ENCODE measurements around the gene ATP8A2.

ATP8A2 gene

DNA sequence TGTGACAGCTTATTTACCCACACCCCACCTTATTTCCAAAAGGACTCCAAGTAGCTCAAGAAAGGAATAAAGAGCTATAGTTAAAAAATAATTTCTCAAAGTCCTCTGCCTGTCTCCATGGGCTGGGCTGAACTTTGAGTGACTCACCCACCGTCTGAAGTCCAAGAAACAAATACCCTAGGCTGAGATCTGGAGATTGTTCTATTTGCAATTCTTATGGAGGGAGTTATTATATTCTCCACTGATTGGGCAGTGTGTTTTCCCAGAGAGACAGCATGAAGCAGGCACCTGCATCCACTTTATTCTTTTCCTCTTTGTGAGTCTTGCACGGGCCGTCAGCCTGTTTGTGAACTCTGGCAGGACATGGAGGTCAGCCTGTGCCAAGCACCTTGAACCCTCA lies 616.9 kb downstream of the ATP8A2 start:
- Histone ChIP-seq H3K9me3 (replicated peaks; ENCODE audit: insufficient read depth, low read length) (no peaks in the 10 kb centered on the region), H3K4me1 (ENCODE audit: low read length) (no peaks in the 10 kb centered on the region), H3K4me3 (ENCODE audit: low read length) (no peak overlapping the region), H3K36me3 (replicated peaks; ENCODE audit: insufficient read depth, low read length) (no peaks in the 10 kb centered on the region), H3K9ac (ENCODE audit: low read length) (no peak overlapping the region), H3F3A (ENCODE audit: insufficient read depth, low read length) (no peaks in the 10 kb centered on the region), H4K20me1 (ENCODE audit: insufficient read depth, low read length) (no peaks in the 10 kb centered on the region), H3K9me2 (replicated peaks; ENCODE audit: insufficient read depth, low read length) (no peaks in the 10 kb centered on the region), H3K27ac (ENCODE audit: low read length) (no peak overlapping the region), H3K79me2 (ENCODE audit: low read length) (no peaks in the 10 kb centered on the region), H3K27me3 (replicated peaks; ENCODE audit: insufficient read depth, low read length) (no peaks in the 10 kb centered on the region), H2AFZ (ENCODE audit: low read length) (no peak overlapping the region), H3K4me2 (ENCODE audit: low read depth, low read length) (no peak overlapping the region)
- DNase-seq = no peak
- TF ChIP-seq EZH2 (optimal IDR thresholded peaks at IDR 0.05; ENCODE audit: low read depth, low read length) = no peak
- TF ChIP-seq EZH2phosphoT487 (IDR thresholded peaks at IDR 0.05; ENCODE audit: low read length) = no peak
- TF ChIP-seq, protein P1, sequence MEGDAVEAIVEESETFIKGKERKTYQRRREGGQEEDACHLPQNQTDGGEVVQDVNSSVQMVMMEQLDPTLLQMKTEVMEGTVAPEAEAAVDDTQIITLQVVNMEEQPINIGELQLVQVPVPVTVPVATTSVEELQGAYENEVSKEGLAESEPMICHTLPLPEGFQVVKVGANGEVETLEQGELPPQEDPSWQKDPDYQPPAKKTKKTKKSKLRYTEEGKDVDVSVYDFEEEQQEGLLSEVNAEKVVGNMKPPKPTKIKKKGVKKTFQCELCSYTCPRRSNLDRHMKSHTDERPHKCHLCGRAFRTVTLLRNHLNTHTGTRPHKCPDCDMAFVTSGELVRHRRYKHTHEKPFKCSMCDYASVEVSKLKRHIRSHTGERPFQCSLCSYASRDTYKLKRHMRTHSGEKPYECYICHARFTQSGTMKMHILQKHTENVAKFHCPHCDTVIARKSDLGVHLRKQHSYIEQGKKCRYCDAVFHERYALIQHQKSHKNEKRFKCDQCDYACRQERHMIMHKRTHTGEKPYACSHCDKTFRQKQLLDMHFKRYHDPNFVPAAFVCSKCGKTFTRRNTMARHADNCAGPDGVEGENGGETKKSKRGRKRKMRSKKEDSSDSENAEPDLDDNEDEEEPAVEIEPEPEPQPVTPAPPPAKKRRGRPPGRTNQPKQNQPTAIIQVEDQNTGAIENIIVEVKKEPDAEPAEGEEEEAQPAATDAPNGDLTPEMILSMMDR (IDR thresholded peaks at IDR 0.05; ENCODE audit: low read length) = no peak

- Histone ChIP-seq H3K27me3 (replicated peaks; ENCODE audit: insufficient read depth, low read length) (no peaks in the 10 kb centered on the region), H3F3A (ENCODE audit: insufficient read depth, low read length) (no peaks in the 10 kb centered on the region), H3K27ac (ENCODE audit: low read length) (no peak overlapping the region), H3K36me3 (replicated peaks; ENCODE audit: insufficient read depth, low read length) (no peaks in the 10 kb centered on the region), H3K9ac (ENCODE audit: low read length) (no peak overlapping the region), H3K79me2 (ENCODE audit: low read length) (no peaks in the 10 kb centered on the region), H3K4me3 (ENCODE audit: low read length) (no peak overlapping the region), H3K4me1 (ENCODE audit: low read length) (no peaks in the 10 kb centered on the region), H3K9me2 (replicated peaks; ENCODE audit: insufficient read depth, low read length) (no peaks in the 10 kb centered on the region), H3K4me2 (ENCODE audit: low read depth, low read length) (no peak overlapping the region), H2AFZ (ENCODE audit: low read length) (no peak overlapping the region), H4K20me1 (ENCODE audit: insufficient read depth, low read length) (no peaks in the 10 kb centered on the region), H3K9me3 (replicated peaks; ENCODE audit: insufficient read depth, low read length) (no peaks in the 10 kb centered on the region)
- no peak for DNase-seq
- TF ChIP-seq EZH2 (optimal IDR thresholded peaks at IDR 0.05; ENCODE audit: low read depth, low read length) = no peak
- no peak for TF ChIP-seq EZH2phosphoT487 (IDR thresholded peaks at IDR 0.05; ENCODE audit: low read length)
- TF ChIP-seq, protein P1 (IDR thresholded peaks at IDR 0.05; ENCODE audit: low read length) = no peak
Observed at GRCh38 chr13:25990801-25991200, 619.0 kb downstream of the ATP8A2 start.

GRCh38 chr13:25992076-25992475 lies 620.3 kb downstream of the ATP8A2 start:
- no peaks in the 10 kb centered on the region for H3K4me1 ChIP-seq (ENCODE audit: low read length)
- no peaks in the 10 kb centered on the region for H3K36me3 ChIP-seq (replicated peaks; ENCODE audit: insufficient read depth, low read length)
- no peaks in the 10 kb centered on the region for H3K9me3 ChIP-seq (replicated peaks; ENCODE audit: insufficient read depth, low read length)
- no peaks in the 10 kb centered on the region for H3K27me3 ChIP-seq (replicated peaks; ENCODE audit: insufficient read depth, low read length)
- no peak for DNase-seq
- H3K4me3 ChIP-seq (ENCODE audit: low read length) = no peak overlapping the region
- H3K9ac ChIP-seq (ENCODE audit: low read length) = no peak overlapping the region
- H3K9me2 ChIP-seq (replicated peaks; ENCODE audit: insufficient read depth, low read length) = no peaks in the 10 kb centered on the region
- no peak overlapping the region for H3K27ac ChIP-seq (ENCODE audit: low read length)
- no peak overlapping the region for H2AFZ ChIP-seq (ENCODE audit: low read length)
- H4K20me1 ChIP-seq (ENCODE audit: insufficient read depth, low read length) = no peaks in the 10 kb centered on the region
- no peaks in the 10 kb centered on the region for H3F3A ChIP-seq (ENCODE audit: insufficient read depth, low read length)
- H3K4me2 ChIP-seq (ENCODE audit: low read depth, low read length) = no peak overlapping the region
- H3K79me2 ChIP-seq (ENCODE audit: low read length) = no peaks in the 10 kb centered on the region
- TF ChIP-seq, protein P1 (IDR thresholded peaks at IDR 0.05; ENCODE audit: low read length) = no peak
- TF ChIP-seq EZH2 (optimal IDR thresholded peaks at IDR 0.05; ENCODE audit: low read depth, low read length) (no peak), EZH2phosphoT487 (IDR thresholded peaks at IDR 0.05; ENCODE audit: low read length) (no peak)

All from MM.1S (cell line).